Keratinocyte (primary cell): Measurements from ENCODE around the gene NOL3.

Experiments
- EZH2 ChIP-seq: IDR thresholded peaks from one replicate; pipeline ENCODE4 v1.6.1; 2012; ENCODE audit warnings: inconsistent platforms, mild to moderate bottlenecking, low read length, moderate library complexity
- TF ChIP-seq, protein P1 (sequence below), 3 experiments: IDR thresholded peaks in 1 of 3; conservative IDR thresholded peaks in 1 of 3; optimal IDR thresholded peaks in 1 of 3; 2 replicates in 2 of 3; 3 replicates in 1 of 3; pipeline versions ENCODE3 to v1.5.1; 2011; ENCODE audit warnings: low read length in 3 of 3, mild to moderate bottlenecking in 3 of 3, moderate library complexity in 2 of 3, control low read depth in 1 of 3, inconsistent platforms in 1 of 3; ENCODE audit not compliant: insufficient read depth in 2 of 3; ENCODE audit errors: extremely low read depth in 1 of 3

DNA sequence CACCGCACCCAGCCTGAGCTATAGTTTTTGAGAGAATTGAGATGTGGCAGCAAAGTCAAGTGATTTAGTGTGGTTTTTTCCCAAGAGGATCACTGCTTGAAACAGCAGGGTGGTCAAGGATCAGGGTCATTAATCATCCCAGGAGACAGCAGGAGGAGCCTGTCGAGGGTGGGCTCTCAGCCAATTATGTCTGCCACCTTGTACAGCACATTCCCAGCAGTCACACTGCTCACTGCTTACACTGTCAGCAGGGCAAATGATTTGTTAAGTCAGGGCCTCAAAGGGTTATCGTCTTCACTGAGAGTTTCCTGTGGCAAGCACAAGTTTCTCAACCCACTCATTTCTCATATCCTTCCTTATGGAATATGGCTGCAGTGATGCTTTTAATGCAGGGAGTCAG, 32.7 kb upstream of the NOL3 start:
- TF ChIP-seq, protein P1, sequence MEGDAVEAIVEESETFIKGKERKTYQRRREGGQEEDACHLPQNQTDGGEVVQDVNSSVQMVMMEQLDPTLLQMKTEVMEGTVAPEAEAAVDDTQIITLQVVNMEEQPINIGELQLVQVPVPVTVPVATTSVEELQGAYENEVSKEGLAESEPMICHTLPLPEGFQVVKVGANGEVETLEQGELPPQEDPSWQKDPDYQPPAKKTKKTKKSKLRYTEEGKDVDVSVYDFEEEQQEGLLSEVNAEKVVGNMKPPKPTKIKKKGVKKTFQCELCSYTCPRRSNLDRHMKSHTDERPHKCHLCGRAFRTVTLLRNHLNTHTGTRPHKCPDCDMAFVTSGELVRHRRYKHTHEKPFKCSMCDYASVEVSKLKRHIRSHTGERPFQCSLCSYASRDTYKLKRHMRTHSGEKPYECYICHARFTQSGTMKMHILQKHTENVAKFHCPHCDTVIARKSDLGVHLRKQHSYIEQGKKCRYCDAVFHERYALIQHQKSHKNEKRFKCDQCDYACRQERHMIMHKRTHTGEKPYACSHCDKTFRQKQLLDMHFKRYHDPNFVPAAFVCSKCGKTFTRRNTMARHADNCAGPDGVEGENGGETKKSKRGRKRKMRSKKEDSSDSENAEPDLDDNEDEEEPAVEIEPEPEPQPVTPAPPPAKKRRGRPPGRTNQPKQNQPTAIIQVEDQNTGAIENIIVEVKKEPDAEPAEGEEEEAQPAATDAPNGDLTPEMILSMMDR (optimal IDR thresholded peaks at IDR 0.05 in 1 of 3, IDR thresholded peaks at IDR 0.05 in 1 of 3, conservative IDR thresholded peaks at IDR 0.05 in 1 of 3; ENCODE audit: extremely low read depth in 1 of 3, insufficient read depth in 2 of 3, low read length in 3 of 3): no peak
- no peak for TF ChIP-seq EZH2
